Astrocyte of the hippocampus (primary cell): ENCODE results near the gene WDR70.
A peak's percentile ranks its signal among the peaks of the same experiment; 100 is the strongest.
"Not testable (repeated sequence)": the region's sequence is repeated elsewhere in the genome, so short reads cannot be mapped to it uniquely, and the experiment has no call there.

Experiments used
- DNase-seq: peaks from one replicate; pipeline ENCODE4 v3.0.0; 2011; ENCODE audit warnings: low read depth, low spot score

Gene WDR70

GRCh38 chr5:37453252-37453651 lies 74.1 kb downstream of the WDR70 start:
- not testable (repeated sequence) for DNase-seq

- DNase-seq = not testable (repeated sequence)
Observed at GRCh38 chr5:37454402-37455055, 75.4 kb downstream of the WDR70 start.

- DNase-seq = not testable (repeated sequence)
Observed at GRCh38 chr5:37463191-37464051, 84.3 kb downstream of the WDR70 start.

GRCh38 chr5:37464581-37464980 lies 85.5 kb downstream of the WDR70 start:
- DNase-seq = not testable (repeated sequence)

- not testable (repeated sequence) for DNase-seq
Observed at GRCh38 chr5:37469383-37469782, 90.3 kb downstream of the WDR70 start.

GRCh38 chr5:37471666-37472197 lies 92.6 kb downstream of the WDR70 start:
- no peak for DNase-seq

GRCh38 chr5:37477426-37477825 lies 98.3 kb downstream of the WDR70 start:
- no peak for DNase-seq

- no peak for DNase-seq
Observed at GRCh38 chr5:37478121-37478894, 99.2 kb downstream of the WDR70 start.

- not testable (repeated sequence) for DNase-seq
Observed at GRCh38 chr5:37481395-37481794, 102.3 kb downstream of the WDR70 start.

GRCh38 chr5:37490120-37490810 lies 111.1 kb downstream of the WDR70 start:
- no peak for DNase-seq

- no peak for DNase-seq
Observed at GRCh38 chr5:37490931-37491330, 111.8 kb downstream of the WDR70 start.

GRCh38 chr5:37492778-37493555 lies 113.8 kb downstream of the WDR70 start:
- no peak for DNase-seq

GRCh38 chr5:37494756-37495155 lies 115.6 kb downstream of the WDR70 start:
- peak; percentile 18 for DNase-seq

GRCh38 chr5:37495210-37495609 lies 116.1 kb downstream of the WDR70 start:
- DNase-seq = peak; percentile 29

GRCh38 chr5:37495668-37496347 lies 116.7 kb downstream of the WDR70 start:
- DNase-seq = peak; percentile 70

GRCh38 chr5:37496902-37497445 lies 117.9 kb downstream of the WDR70 start:
- no peak for DNase-seq

- DNase-seq = no peak
Observed at GRCh38 chr5:37501152-37501551, 122.0 kb downstream of the WDR70 start.

GRCh38 chr5:37506241-37506640 lies 127.1 kb downstream of the WDR70 start:
- no peak for DNase-seq

GRCh38 chr5:37506722-37507121 lies 127.6 kb downstream of the WDR70 start:
- DNase-seq = no peak

GRCh38 chr5:37511646-37512045 lies 132.5 kb downstream of the WDR70 start:
- DNase-seq = no peak
